HEK293T (cell line): ENCODE results near the gene RIMBP2.

Source experiments
- FOXM1 ChIP-seq: fragments of 450-650 bp; IDR thresholded peaks from 2 replicates; pipeline ENCODE4 v1.6.1; 2017; ENCODE audit warnings: mild to moderate bottlenecking, borderline replicate concordance
- SP1 ChIP-seq: fragments of 450-650 bp; IDR thresholded peaks from 2 replicates; pipeline ENCODE4 v1.6.1; 2017
- ZNF384 ChIP-seq: fragments of 450-650 bp; IDR thresholded peaks from 2 replicates; pipeline ENCODE4 v1.6.1; 2016

GRCh38 chr12:130405332-130405731 lies 310.8 kb downstream of the RIMBP2 start:
- TF ChIP-seq FOXM1 (no peak), ZNF384 (no peak), SP1 (no peak)
